Measurements from ENCODE around the gene GUCA2A. TPM values are rescaled to one million over a fixed set of nuclear protein-coding genes. Genes with fewer than 3 reads are reported as not detected.

Gene GUCA2A
- total and polyA plus RNA-seq, 7 experiments from 2014 or later, result 0.76 TPM; not detected in 6

- Mint-ChIP-seq H3K27ac (peak overlapping the region in 2 of 9 donors; percentile 37 to 56), H3K4me1 (peaks cover 0 to 3% (median 0%) of the 10 kb centered on the region in 7 donors), H3K4me3 (no peak overlapping the region), H3K27me3 (no peaks in the 10 kb centered on the region), H3K9me3 (no peaks in the 10 kb centered on the region), H3K36me3 (peaks cover 0 to 12% (median 4%) of the 10 kb centered on the region in 5 donors)
- Histone ChIP-seq H3K36me3 (ENCODE audit: control insufficient read depth in 2 of 3, insufficient read depth in 3 of 3, low read length in 3 of 3) (peaks cover 5 to 33% (median 8%) of the 10 kb centered on the region in 3 experiments), H3K4me1 (ENCODE audit: control insufficient read depth in 2 of 2, insufficient read depth in 2 of 2, low read length in 2 of 2) (no peaks in the 10 kb centered on the region), H3K9me3 (ENCODE audit: control insufficient read depth in 2 of 3, low read length in 3 of 3) (no peaks in the 10 kb centered on the region), H3K27ac (ENCODE audit: low read depth, low read length) (no peak overlapping the region), H3K4me3 (ENCODE audit: low read length) (no peak overlapping the region), H3K27me3 (ENCODE audit: control insufficient read depth in 2 of 2, insufficient read depth in 2 of 2, low read length in 2 of 2) (no peaks in the 10 kb centered on the region)
- ChIA-PET CTCF (interaction anchor here (1.9 kb wide), 1 partner anchor 60 kb away, joined by 4 read pairs; no protein-coding TSS in a partner anchor), POLR2A (no interaction called here)
- intact Hi-C loops (cut with micrococcal nuclease), result loop anchor here (5.0 to 10.0 kb wide), 3 partner anchors 153 to 566 kb away; partner anchors contain the start of genes CLDN19 (in 1 of the 2), PPCS (in 1 of the 2) and ZMYND12 (in 1 of the 2)
- ATAC-seq (no peak), DNase-seq (no peak)
Observed at GRCh38 chr1:42179275-42179674, 14.7 kb upstream of the GUCA2A start.

- intact Hi-C loops (cut with micrococcal nuclease), result loop anchor here (5.0 to 10.0 kb wide), 3 partner anchors 154 to 567 kb away; partner anchors contain the start of genes CLDN19 (in 1 of the 2), PPCS (in 1 of the 2) and ZMYND12 (in 1 of the 2)
Observed at GRCh38 chr1:42178249-42178648, 13.7 kb upstream of the GUCA2A start.

DNA sequence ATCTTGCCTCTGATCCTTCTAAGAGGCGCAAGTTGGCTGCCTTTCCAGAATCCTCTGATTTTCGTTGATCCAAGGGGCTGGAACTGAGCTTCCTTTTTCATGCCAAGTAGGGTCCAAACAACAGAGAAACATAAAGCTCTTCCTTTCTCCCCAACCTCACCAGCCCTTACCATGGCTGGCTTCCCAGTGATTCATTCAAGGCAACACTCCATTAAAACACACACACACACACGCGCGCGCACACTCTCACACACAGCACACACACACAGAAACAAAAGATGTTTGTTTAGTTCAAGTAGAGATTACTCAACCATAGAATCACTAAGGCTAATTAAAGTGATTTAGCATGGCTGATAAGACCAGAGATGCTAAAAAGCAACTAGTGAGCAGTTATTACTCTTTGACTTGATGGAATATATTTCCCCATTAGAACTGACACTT is 13.0 kb upstream of the GUCA2A start:
- H3K36me3 ChIP-seq (ENCODE audit: control insufficient read depth in 2 of 3, insufficient read depth in 3 of 3, low read length in 3 of 3), result peaks cover 8 to 29% (median 8%) of the 10 kb centered on the region in 3 experiments
- intact Hi-C loops (cut with micrococcal nuclease), result loop anchor here (1.0 to 10.0 kb wide), 5 partner anchors 155 to 567 kb away; partner anchors contain the start of genes PPCS (in 2 of the 2), ZMYND12 (in 2 of the 2), CLDN19 (in 1 of the 2) and FOXJ3 (in 1 of the 2)
- peaks cover 0 to 3% (median 0%) of the 10 kb centered on the region in 7 donors for H3K4me1 Mint-ChIP-seq

More at GRCh38 chr1:42178249-42178648, 13.7 kb upstream of the GUCA2A start:
- peaks cover 8 to 33% (median 8%) of the 10 kb centered on the region in 3 experiments for H3K36me3 ChIP-seq (ENCODE audit: control insufficient read depth in 2 of 3, insufficient read depth in 3 of 3, low read length in 3 of 3)
- H3K9me3 ChIP-seq (ENCODE audit: control insufficient read depth in 2 of 3, low read length in 3 of 3), result no peaks in the 10 kb centered on the region
- no peaks in the 10 kb centered on the region for H3K27me3 ChIP-seq (ENCODE audit: control insufficient read depth in 2 of 2, insufficient read depth in 2 of 2, low read length in 2 of 2)
- no peaks in the 10 kb centered on the region for H3K4me1 ChIP-seq (ENCODE audit: control insufficient read depth in 2 of 2, insufficient read depth in 2 of 2, low read length in 2 of 2)
- peaks cover 0 to 3% (median 0%) of the 10 kb centered on the region in 7 donors for H3K4me1 Mint-ChIP-seq
- H3K4me3 Mint-ChIP-seq, result no peak overlapping the region
- no peaks in the 10 kb centered on the region for H3K9me3 Mint-ChIP-seq
- no peak overlapping the region for H3K27ac ChIP-seq (ENCODE audit: low read depth, low read length)
- ChIA-PET CTCF (interaction anchor here (1.9 kb wide), 1 partner anchor 59 kb away, joined by 4 read pairs; no protein-coding TSS in a partner anchor), POLR2A (no interaction called here)
- no peaks in the 10 kb centered on the region for H3K27me3 Mint-ChIP-seq
- no peak overlapping the region for H3K4me3 ChIP-seq (ENCODE audit: low read length)
- peak overlapping the region in 2 of 9 donors; percentile 2 to 49 for H3K27ac Mint-ChIP-seq
- no peak for DNase-seq
- H3K36me3 Mint-ChIP-seq, result peaks cover 0 to 8% (median 4%) of the 10 kb centered on the region in 5 donors
- ATAC-seq, result no peak

GRCh38 chr1:42176902-42177519 is 12.5 kb upstream of the GUCA2A start:
- CTCF ChIA-PET, result interaction anchor here (0.7 kb wide), 2 partner anchors 10 to 155 kb away, joined by 4 read pairs; no protein-coding TSS in a partner anchor
- ATAC-seq (peak; percentile 50), DNase-seq (peak in 6 of 9 donors; percentile 19 to 47 (median 36))
- H3K4me3 Mint-ChIP-seq, result no peak overlapping the region
- H3K27me3 Mint-ChIP-seq, result no peaks in the 10 kb centered on the region
- peaks cover 8 to 25% (median 8%) of the 10 kb centered on the region in 3 experiments for H3K36me3 ChIP-seq (ENCODE audit: control insufficient read depth in 2 of 3, insufficient read depth in 3 of 3, low read length in 3 of 3)
- H3K4me1 ChIP-seq (ENCODE audit: control insufficient read depth in 2 of 2, insufficient read depth in 2 of 2, low read length in 2 of 2), result no peaks in the 10 kb centered on the region
- H3K9me3 Mint-ChIP-seq, result no peaks in the 10 kb centered on the region
- no peak overlapping the region for H3K27ac ChIP-seq (ENCODE audit: low read depth, low read length)
- H3K9me3 ChIP-seq (ENCODE audit: control insufficient read depth in 2 of 3, low read length in 3 of 3), result no peaks in the 10 kb centered on the region
- H3K27me3 ChIP-seq (ENCODE audit: control insufficient read depth in 2 of 2, insufficient read depth in 2 of 2, low read length in 2 of 2), result no peaks in the 10 kb centered on the region
- peak overlapping the region in 3 of 9 donors; percentile 22 to 42 (median 32) for H3K27ac Mint-ChIP-seq
- peaks cover 0 to 3% (median 0%) of the 10 kb centered on the region in 7 donors for H3K4me1 Mint-ChIP-seq
- H3K4me3 ChIP-seq (ENCODE audit: low read length), result no peak overlapping the region
- peaks cover 0 to 8% (median 4%) of the 10 kb centered on the region in 5 donors for H3K36me3 Mint-ChIP-seq
- POLR2A ChIA-PET, result interaction anchor here (0.9 kb wide), 1 partner anchor 280 kb away, joined by 5 read pairs; no protein-coding TSS in a partner anchor
- intact Hi-C loops (cut with micrococcal nuclease), result loop anchor here (1.0 to 10.0 kb wide), 5 partner anchors 155 to 568 kb away; partner anchors contain the start of genes PPCS (in 2 of the 2), ZMYND12 (in 2 of the 2), CLDN19 (in 1 of the 2) and FOXJ3 (in 1 of the 2)

More for the DNA sequence above, 13.0 kb upstream of the GUCA2A start:
- DNase-seq, result no peak
- H3K27me3 ChIP-seq (ENCODE audit: control insufficient read depth in 2 of 2, insufficient read depth in 2 of 2, low read length in 2 of 2), result no peaks in the 10 kb centered on the region
- H3K4me3 ChIP-seq (ENCODE audit: low read length), result no peak overlapping the region
- ChIA-PET CTCF (interaction anchor here (0.7 kb wide), 2 partner anchors 10 to 155 kb away, joined by 4 read pairs; no protein-coding TSS in a partner anchor), POLR2A (interaction anchor here (0.9 kb wide), 1 partner anchor 279 kb away, joined by 5 read pairs; no protein-coding TSS in a partner anchor)
- Mint-ChIP-seq H3K27me3 (no peaks in the 10 kb centered on the region), H3K27ac (peak overlapping the region in 2 of 9 donors; percentile 0 to 16), H3K4me3 (no peak overlapping the region), H3K9me3 (no peaks in the 10 kb centered on the region), H3K36me3 (peaks cover 0 to 8% (median 4%) of the 10 kb centered on the region in 5 donors)
- no peaks in the 10 kb centered on the region for H3K9me3 ChIP-seq (ENCODE audit: control insufficient read depth in 2 of 3, low read length in 3 of 3)
- no peak overlapping the region for H3K27ac ChIP-seq (ENCODE audit: low read depth, low read length)
- no peaks in the 10 kb centered on the region for H3K4me1 ChIP-seq (ENCODE audit: control insufficient read depth in 2 of 2, insufficient read depth in 2 of 2, low read length in 2 of 2)
- no peak for ATAC-seq

- no peak overlapping the region for H3K4me3 ChIP-seq (ENCODE audit: low read length)
- no peak overlapping the region for H3K27ac ChIP-seq (ENCODE audit: low read depth, low read length)
- H3K27ac Mint-ChIP-seq, result peak overlapping the region in 3 of 9 donors; percentile 40 to 47 (median 43)
- H3K4me3 Mint-ChIP-seq, result no peak overlapping the region
- ChIA-PET CTCF (interaction anchor here (0.5 to 4.7 kb wide), 5 partner anchors 21 to 657 kb away, joined by 3 to 56 read pairs (median 4); no protein-coding TSS in a partner anchor), POLR2A (interaction anchor here (0.7 kb wide), 1 partner anchor 1504 kb away, joined by 3 read pairs; no protein-coding TSS in a partner anchor)
- no peaks in the 10 kb centered on the region for H3K9me3 Mint-ChIP-seq
- H3K36me3 Mint-ChIP-seq, result peaks cover 0 to 4% (median 3%) of the 10 kb centered on the region in 5 donors
- H3K27me3 Mint-ChIP-seq, result no peaks in the 10 kb centered on the region
- peaks cover 0 to 3% (median 0%) of the 10 kb centered on the region in 7 donors for H3K4me1 Mint-ChIP-seq
- H3K36me3 ChIP-seq (ENCODE audit: control insufficient read depth in 2 of 3, insufficient read depth in 3 of 3, low read length in 3 of 3), result peaks cover 3 to 10% (median 8%) of the 10 kb centered on the region in 3 experiments
- DNase-seq (no peak), ATAC-seq (no peak)
- H3K4me1 ChIP-seq (ENCODE audit: control insufficient read depth in 2 of 2, insufficient read depth in 2 of 2, low read length in 2 of 2), result no peaks in the 10 kb centered on the region
- intact Hi-C loops (cut with micrococcal nuclease), result loop anchor here (2.0 to 10.0 kb wide), 4 partner anchors 157 to 569 kb away; partner anchors contain the start of genes CLDN19 (in 1 of the 2), FOXJ3 (in 1 of the 2), PPCS (in 1 of the 2) and ZMYND12 (in 1 of the 2)
- no peaks in the 10 kb centered on the region for H3K9me3 ChIP-seq (ENCODE audit: control insufficient read depth in 2 of 3, low read length in 3 of 3)
- H3K27me3 ChIP-seq (ENCODE audit: control insufficient read depth in 2 of 2, insufficient read depth in 2 of 2, low read length in 2 of 2), result no peaks in the 10 kb centered on the region
Observed at GRCh38 chr1:42175314-42176054, 10.9 kb upstream of the GUCA2A start.
